HUDEP-2 (cell line): ENCODE results near the gene SEC22A.
A peak's percentile ranks its signal among the peaks of the same experiment; 100 is the strongest.
"Not testable (repeated sequence)": the region's sequence is repeated elsewhere in the genome, so short reads cannot be mapped to it uniquely, and the experiment has no call there.

Experiments
- DNase-seq, 76 experiments: peaks; one replicate each; lab custom pipeline; 2025; ENCODE audit not compliant: unreplicated experiment in 76 of 76; lab: John Stamatoyannopoulos, UW

The SEC22A gene

GRCh38 chr3:123169930-123170329, 31.8 kb upstream of the SEC22A start:
- no peak for DNase-seq

GRCh38 chr3:123180791-123181190, 21.0 kb upstream of the SEC22A start:
- no peak for DNase-seq

- DNase-seq, result no peak
These were observed 15.0 kb upstream of the SEC22A start for GRCh38 chr3:123186695-123187094.

GRCh38 chr3:123188058-123188457, 13.7 kb upstream of the SEC22A start:
- no peak for DNase-seq

- DNase-seq, result no peak
These were observed 8.2 kb upstream of the SEC22A start for GRCh38 chr3:123193448-123194101.

- DNase-seq, result no peak
These were observed 7.2 kb upstream of the SEC22A start for GRCh38 chr3:123194552-123194951.

GRCh38 chr3:123198372-123198771, 3.4 kb upstream of the SEC22A start:
- DNase-seq, result no peak

GRCh38 chr3:123201223-123201556, 553 bp upstream of the SEC22A start:
- DNase-seq, result no peak

GRCh38 chr3:123202451-123202850, 708 bp downstream of the SEC22A start:
- DNase-seq, result no peak

- no peak for DNase-seq
These were observed 17.2 kb downstream of the SEC22A start for GRCh38 chr3:123218990-123219389.

GRCh38 chr3:123221369-123221768, 19.6 kb downstream of the SEC22A start:
- DNase-seq, result not testable (repeated sequence)

GRCh38 chr3:123225016-123225415, 23.3 kb downstream of the SEC22A start:
- DNase-seq, result no peak

GRCh38 chr3:123226549-123226948, 24.8 kb downstream of the SEC22A start:
- no peak for DNase-seq

- DNase-seq, result no peak
These were observed 27.4 kb downstream of the SEC22A start for GRCh38 chr3:123229145-123229544.

- no peak for DNase-seq
These were observed 35.2 kb downstream of the SEC22A start for GRCh38 chr3:123236902-123237301.

GRCh38 chr3:123239186-123239585, 37.4 kb downstream of the SEC22A start:
- DNase-seq, result not testable (repeated sequence)

GRCh38 chr3:123239756-123240155, 38.0 kb downstream of the SEC22A start:
- no peak for DNase-seq

- DNase-seq, result no peak
These were observed 42.4 kb downstream of the SEC22A start for GRCh38 chr3:123244128-123244527.

GRCh38 chr3:123246866-123247265, 45.1 kb downstream of the SEC22A start:
- DNase-seq, result no peak

GRCh38 chr3:123256256-123256655, 54.5 kb downstream of the SEC22A start:
- no peak for DNase-seq

GRCh38 chr3:123258359-123258758, 56.6 kb downstream of the SEC22A start:
- no peak for DNase-seq

- DNase-seq, result peak in 29 of 76 experiments; percentile 1 to 57 (median 20)
These were observed 57.2 kb downstream of the SEC22A start for GRCh38 chr3:123258811-123259420.

- DNase-seq, result no peak
These were observed 59.9 kb downstream of the SEC22A start for GRCh38 chr3:123261666-123262065.
